Activated B cell treated with CpG ODN at 0.5 μM for 24 hours (primary cell): Measurements from ENCODE around the gene SLC43A3. TPM values are rescaled to one million over a fixed set of nuclear protein-coding genes. Genes with fewer than 3 reads are reported as not detected.

Experiments used
- ATAC-seq: fragments of 200-7000 bp; cut with Tn5 transposase; one replicate; pipeline ENCODE4 v1.10.0; 2021; ENCODE audit warnings: low read depth, mild to moderate bottlenecking, moderate library complexity
- CTCF ChIA-PET: fragments of 350-600 bp; sonication (Branson Sonifier 250); formaldehyde crosslinking; loops from one replicate; lab custom pipeline; 2021; ENCODE audit warnings: antibody characterized with exemption; lab: Charles Lee
- POLR2A ChIA-PET: fragments of 350-600 bp; sonication (Branson Sonifier 250); formaldehyde crosslinking; loops from one replicate; lab custom pipeline; 2021; ENCODE audit warnings: antibody characterized with exemption; lab: Charles Lee
- DNase-seq: peaks from one replicate; pipeline ENCODE4 v3.0.0; 2022
- H3K27ac Mint-ChIP-seq: one replicate; pipeline ENCODE4 v1.8.0; 2020; ENCODE audit warnings: mixed read lengths
- H3K27me3 Mint-ChIP-seq: one replicate; pipeline ENCODE4 v1.8.0; 2021; ENCODE audit warnings: mixed read lengths
- H3K36me3 Mint-ChIP-seq: one replicate; pipeline ENCODE4 v1.8.0; 2021; ENCODE audit warnings: low read depth, mixed read lengths
- H3K4me1 Mint-ChIP-seq: one replicate; pipeline ENCODE4 v1.8.0; 2021; ENCODE audit warnings: mixed read lengths
- H3K4me3 Mint-ChIP-seq: one replicate; pipeline ENCODE4 v1.8.0; 2020; ENCODE audit warnings: mild to moderate bottlenecking, mixed read lengths
- H3K9me3 Mint-ChIP-seq: one replicate; pipeline ENCODE4 v1.8.0; 2020; ENCODE audit warnings: mixed read lengths
- intact Hi-C: fragments of 100-400 bp; cut with micrococcal nuclease; formaldehyde crosslinking; loops from one replicate; pipeline ENCODE4 v1.15.1; 2024
- total RNA-seq: library from RNA; stranded (reverse); gene quantifications from 2 replicates; pipeline ENCODE4 v1.2.3, GENCODE V29; 2022
- TF ChIP-seq, protein P1 (sequence below): fragments of 200-600 bp; IDR thresholded peaks from one replicate; pipeline ENCODE4 v1.8.0; 2022; ENCODE audit warnings: antibody characterized with exemption, mild to moderate bottlenecking

SLC43A3 gene
- total RNA-seq, 1 donor from 2014 or later: 237 TPM

DNA sequence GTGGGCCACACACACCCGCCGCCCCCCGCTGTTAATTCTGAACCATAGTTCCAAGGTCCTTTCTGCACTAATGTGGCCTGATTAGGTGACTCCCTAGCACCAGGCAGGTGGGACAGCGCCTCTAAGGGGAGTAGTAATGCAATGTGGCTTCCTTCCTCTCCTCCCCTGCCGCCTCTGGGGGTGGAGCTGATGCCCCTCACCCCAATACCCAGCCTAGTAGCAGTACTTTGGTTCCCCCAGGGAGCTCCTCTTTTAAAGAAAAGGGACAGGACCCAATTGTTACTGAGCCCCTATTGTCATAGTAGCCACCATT lies 47.8 kb upstream of the SLC43A3 start:
- intact Hi-C loops: loop anchor here (2.0 kb wide), 1 partner anchor 48 kb away; the partner anchor contains the start of gene SLC43A3
- H3K27me3 Mint-ChIP-seq: peaks cover 9% of the 10 kb centered on the region
- H3K9me3 Mint-ChIP-seq: no peaks in the 10 kb centered on the region
- H3K27ac Mint-ChIP-seq: no peak overlapping the region
- no peaks in the 10 kb centered on the region for H3K36me3 Mint-ChIP-seq
- POLR2A ChIA-PET: interaction anchor here (0.5 to 1.2 kb wide), 4 partner anchors 9 to 50 kb away, joined by 3 to 5 read pairs (median 3); no protein-coding TSS in a partner anchor
- TF ChIP-seq, protein P1, sequence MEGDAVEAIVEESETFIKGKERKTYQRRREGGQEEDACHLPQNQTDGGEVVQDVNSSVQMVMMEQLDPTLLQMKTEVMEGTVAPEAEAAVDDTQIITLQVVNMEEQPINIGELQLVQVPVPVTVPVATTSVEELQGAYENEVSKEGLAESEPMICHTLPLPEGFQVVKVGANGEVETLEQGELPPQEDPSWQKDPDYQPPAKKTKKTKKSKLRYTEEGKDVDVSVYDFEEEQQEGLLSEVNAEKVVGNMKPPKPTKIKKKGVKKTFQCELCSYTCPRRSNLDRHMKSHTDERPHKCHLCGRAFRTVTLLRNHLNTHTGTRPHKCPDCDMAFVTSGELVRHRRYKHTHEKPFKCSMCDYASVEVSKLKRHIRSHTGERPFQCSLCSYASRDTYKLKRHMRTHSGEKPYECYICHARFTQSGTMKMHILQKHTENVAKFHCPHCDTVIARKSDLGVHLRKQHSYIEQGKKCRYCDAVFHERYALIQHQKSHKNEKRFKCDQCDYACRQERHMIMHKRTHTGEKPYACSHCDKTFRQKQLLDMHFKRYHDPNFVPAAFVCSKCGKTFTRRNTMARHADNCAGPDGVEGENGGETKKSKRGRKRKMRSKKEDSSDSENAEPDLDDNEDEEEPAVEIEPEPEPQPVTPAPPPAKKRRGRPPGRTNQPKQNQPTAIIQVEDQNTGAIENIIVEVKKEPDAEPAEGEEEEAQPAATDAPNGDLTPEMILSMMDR: no peak
- CTCF ChIA-PET: interaction anchor here (1.0 to 1.5 kb wide), 3 partner anchors 15 to 24 kb away, joined by 3 to 8 read pairs (median 8); partner anchors contain the start of gene RTN4RL2
- H3K4me3 Mint-ChIP-seq: no peak overlapping the region
- ATAC-seq (no peak), DNase-seq (no peak)
- H3K4me1 Mint-ChIP-seq: peaks cover 32% of the 10 kb centered on the region

DNA sequence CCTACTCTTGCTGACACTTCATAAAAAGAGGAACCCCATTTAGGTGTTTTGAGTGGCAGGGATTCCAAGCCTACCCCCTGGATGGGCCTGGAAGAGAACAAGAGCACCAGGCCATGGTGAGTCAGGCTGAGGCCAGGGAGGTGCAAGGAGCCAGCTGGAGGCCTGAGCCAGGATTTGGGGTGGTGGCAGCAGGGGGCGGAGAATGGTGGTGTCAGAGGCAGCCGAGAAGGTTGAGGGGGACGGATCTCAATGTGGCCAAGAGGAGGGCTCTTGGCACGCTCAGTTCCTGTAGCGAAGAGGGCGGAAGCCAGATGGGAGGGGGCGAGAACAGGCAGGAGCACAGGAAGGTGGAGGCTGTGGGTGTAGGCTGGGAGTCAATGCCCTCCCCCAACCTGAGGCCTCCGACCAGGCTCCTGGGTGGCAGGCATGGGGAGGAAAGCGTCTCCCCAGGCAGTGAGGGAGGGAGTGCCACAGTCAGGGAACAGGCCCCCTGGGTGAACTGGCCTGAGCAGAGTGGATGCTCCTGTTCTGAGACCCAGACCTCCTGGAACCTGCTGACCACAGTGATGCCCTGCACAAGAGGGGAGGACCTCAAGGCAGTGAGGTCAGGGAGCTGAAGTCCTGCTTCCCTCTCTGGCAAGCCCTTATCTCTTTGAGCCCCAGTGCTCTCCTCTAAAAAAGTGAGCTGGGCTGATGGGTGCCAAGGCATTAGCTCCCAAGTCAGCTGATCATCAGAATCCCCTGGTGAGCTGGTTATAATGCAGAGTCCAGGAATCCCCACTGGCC lies 47.3 kb upstream of the SLC43A3 start:
- ATAC-seq (no peak), DNase-seq (no peak)
- H3K9me3 Mint-ChIP-seq: no peaks in the 10 kb centered on the region
- intact Hi-C loops: loop anchor here (2.0 kb wide), 1 partner anchor 47 kb away; the partner anchor contains the start of gene SLC43A3
- no peak overlapping the region for H3K27ac Mint-ChIP-seq
- ChIA-PET POLR2A (interaction anchor here (0.5 to 1.2 kb wide), 3 partner anchors 10 to 50 kb away, joined by 3 to 5 read pairs (median 3); no protein-coding TSS in a partner anchor), CTCF (interaction anchor here (0.6 to 2.0 kb wide), 7 partner anchors 11 to 23 kb away, joined by 3 to 8 read pairs (median 5); partner anchors contain the start of gene RTN4RL2)
- TF ChIP-seq, protein P1: no peak
- H3K27me3 Mint-ChIP-seq: peaks cover 9% of the 10 kb centered on the region
- no peaks in the 10 kb centered on the region for H3K36me3 Mint-ChIP-seq
- H3K4me1 Mint-ChIP-seq: peaks cover 27% of the 10 kb centered on the region
- H3K4me3 Mint-ChIP-seq: peak overlapping the region; percentile 50

DNA sequence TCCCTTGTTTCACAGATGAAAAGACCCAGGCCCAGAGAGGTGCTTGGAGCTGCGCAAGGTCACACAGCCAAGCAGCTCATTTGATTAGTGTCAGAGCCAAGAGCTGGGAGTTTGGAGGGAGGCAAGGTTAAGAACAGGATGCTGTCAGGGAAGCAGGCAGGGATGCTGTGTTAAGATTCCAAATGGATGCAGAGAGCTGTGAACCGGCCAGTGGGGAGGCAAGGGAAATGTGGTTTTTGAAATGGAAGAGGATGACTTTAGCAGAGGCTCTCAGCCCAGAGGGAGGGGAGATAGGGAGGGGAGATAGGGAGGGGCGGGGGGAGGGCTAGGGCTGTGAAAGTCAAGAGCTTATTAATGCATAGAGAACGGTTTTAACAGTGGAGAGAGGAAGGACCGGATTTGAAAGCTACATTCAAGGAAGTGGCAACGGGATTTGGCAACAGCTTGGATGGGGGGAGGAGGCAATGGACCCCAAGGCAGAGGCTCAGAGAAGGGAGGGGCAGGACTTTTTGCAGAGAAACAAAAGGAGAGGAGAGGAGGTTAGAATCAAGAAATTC lies 46.4 kb upstream of the SLC43A3 start:
- TF ChIP-seq, protein P1: no peak
- Mint-ChIP-seq H3K36me3 (no peaks in the 10 kb centered on the region), H3K9me3 (no peaks in the 10 kb centered on the region), H3K27ac (no peak overlapping the region), H3K27me3 (peaks cover 9% of the 10 kb centered on the region), H3K4me3 (no peak overlapping the region), H3K4me1 (peaks cover 26% of the 10 kb centered on the region)
- ChIA-PET CTCF (interaction anchor here (0.6 to 2.8 kb wide), 6 partner anchors 10 to 54 kb away, joined by 3 to 27 read pairs (median 5); partner anchors contain the start of gene RTN4RL2), POLR2A (interaction anchor here (0.6 to 1.4 kb wide), 3 partner anchors 11 to 48 kb away, joined by 3 to 9 read pairs (median 8); no protein-coding TSS in a partner anchor)
- ATAC-seq: no peak
- intact Hi-C loops: no loop called here
- no peak for DNase-seq

DNA sequence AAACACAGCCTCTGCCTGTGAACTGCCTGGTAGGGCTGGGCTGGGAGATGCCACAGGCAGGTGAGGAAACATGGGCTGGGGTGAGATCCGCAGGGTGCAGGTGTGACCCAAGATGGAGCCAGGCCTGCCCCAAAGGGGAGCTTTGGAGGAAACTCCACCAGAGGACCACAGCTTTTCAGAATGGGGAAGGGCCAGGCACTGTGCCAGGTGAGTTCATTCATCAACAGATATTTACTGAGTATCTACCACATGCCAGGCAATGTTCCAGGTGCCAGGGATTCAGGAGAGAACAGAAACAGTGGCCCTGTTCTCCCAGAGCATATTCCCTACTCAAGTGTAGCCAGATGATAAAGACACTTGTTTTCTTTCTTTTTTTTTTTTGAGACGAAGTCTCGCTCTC lies 44.6 kb upstream of the SLC43A3 start:
- POLR2A ChIA-PET: interaction anchor here (0.7 kb wide), 1 partner anchor 13 kb away, joined by 3 read pairs; no protein-coding TSS in a partner anchor
- CTCF ChIA-PET: interaction anchor here (1.5 to 2.8 kb wide), 2 partner anchors 12 to 14 kb away, joined by 3 to 27 read pairs; no protein-coding TSS in a partner anchor
- H3K4me1 Mint-ChIP-seq: peaks cover 23% of the 10 kb centered on the region
- H3K27ac Mint-ChIP-seq: no peak overlapping the region
- H3K27me3 Mint-ChIP-seq: peaks cover 4% of the 10 kb centered on the region
- intact Hi-C loops: no loop called here
- TF ChIP-seq, protein P1: no peak
- no peak for DNase-seq
- H3K9me3 Mint-ChIP-seq: no peaks in the 10 kb centered on the region
- ATAC-seq: no peak
- H3K4me3 Mint-ChIP-seq: no peak overlapping the region
- no peaks in the 10 kb centered on the region for H3K36me3 Mint-ChIP-seq

DNA sequence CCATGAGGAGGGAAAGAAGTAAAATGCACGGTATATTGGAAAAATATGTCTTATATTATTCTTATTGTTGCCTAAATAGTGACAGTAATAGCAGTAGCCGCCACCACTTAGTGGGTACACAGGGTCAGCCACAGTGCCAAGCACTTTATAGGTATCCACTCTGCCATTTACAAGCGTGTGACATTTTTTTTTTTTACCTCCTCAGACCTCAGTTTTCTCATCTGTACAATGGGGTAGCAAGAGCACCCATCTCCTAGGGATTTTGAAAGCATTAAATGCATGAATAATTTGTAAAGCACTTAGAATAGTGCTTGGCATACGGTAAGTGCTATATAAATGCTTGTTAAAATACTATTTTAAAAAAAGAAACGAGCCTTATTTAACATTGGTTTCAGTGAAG lies 42.3 kb upstream of the SLC43A3 start:
- POLR2A ChIA-PET: interaction anchor here (1.0 kb wide), 1 partner anchor 9 kb away, joined by 6 read pairs; the partner anchor contains the start of gene RTN4RL2
- H3K27me3 Mint-ChIP-seq: peaks cover 3% of the 10 kb centered on the region
- DNase-seq: no peak
- CTCF ChIA-PET: interaction anchor here (2.3 kb wide), 1 partner anchor 12 kb away, joined by 7 read pairs; no protein-coding TSS in a partner anchor
- H3K27ac Mint-ChIP-seq: no peak overlapping the region
- no peak overlapping the region for H3K4me3 Mint-ChIP-seq
- H3K4me1 Mint-ChIP-seq: peaks cover 6% of the 10 kb centered on the region
- intact Hi-C loops: no loop called here
- no peak for ATAC-seq
- no peaks in the 10 kb centered on the region for H3K9me3 Mint-ChIP-seq
- TF ChIP-seq, protein P1: no peak
- H3K36me3 Mint-ChIP-seq: no peaks in the 10 kb centered on the region
